GM12878 (cell line): ENCODE measurements around the gene IGFLR1. TPM values are rescaled to one million over a fixed set of nuclear protein-coding genes. Genes with fewer than 3 reads are reported as not detected.
A peak's percentile ranks its signal among the peaks of the same experiment; 100 is the strongest.

Experiments
- ATF3 ChIP-seq: IDR thresholded peaks from 2 replicates; pipeline ENCODE4 v1.6.1; 2011; ENCODE audit warnings: low read depth, mild to moderate bottlenecking, low read length, moderate library complexity, borderline replicate concordance; ENCODE audit errors: extremely low read depth
- CBX3 ChIP-seq: fragments of 200-600 bp; sonication (generic); IDR thresholded peaks from 2 replicates; pipeline ENCODE4 v1.6.1; 2016; ENCODE audit warnings: low read depth, borderline replicate concordance
- CTCF ChIP-seq, 3 experiments: IDR thresholded peaks in 2 of 3; conservative IDR thresholded peaks in 1 of 3; 2 replicates each; pipeline ENCODE4 v1.5.1; 2011; ENCODE audit warnings: low read depth in 3 of 3, low read length in 3 of 3, mild to moderate bottlenecking in 3 of 3, control low read depth in 2 of 3, moderate library complexity in 2 of 3, inconsistent platforms in 1 of 3, mixed read lengths in 1 of 3; ENCODE audit not compliant: control insufficient read depth in 2 of 3, insufficient read depth in 1 of 3; ENCODE audit errors: extremely low read depth in 1 of 3
- GATAD2B ChIP-seq: fragments of 450-650 bp; conservative IDR thresholded peaks from 2 replicates; pipeline ENCODE4 v1.6.1; 2017; ENCODE audit warnings: low read depth, mild to moderate bottlenecking, moderate library complexity
- IRF4 ChIP-seq: IDR thresholded peaks from 2 replicates; pipeline ENCODE4 v1.6.1; 2011; ENCODE audit warnings: low read depth, low read length
- JUND ChIP-seq: IDR thresholded peaks from 2 replicates; pipeline ENCODE4 v1.6.1; 2012; ENCODE audit warnings: low read depth, mild to moderate bottlenecking, low read length, improper control_type of control experiment, moderate library complexity
- MTA2 ChIP-seq: fragments of 450-650 bp; IDR thresholded peaks from 2 replicates; pipeline ENCODE4 v1.6.1; 2016; ENCODE audit warnings: low read depth, mild to moderate bottlenecking, moderate library complexity
- MXI1 ChIP-seq: fragments of 150-350 bp; IDR thresholded peaks from 2 replicates; pipeline ENCODE4 v1.6.1; 2011; ENCODE audit warnings: low read depth, mild to moderate bottlenecking, inconsistent platforms, low read length, improper control_type of control experiment
- NFYA ChIP-seq: IDR thresholded peaks from 2 replicates; pipeline ENCODE4 v1.6.1; 2011; ENCODE audit warnings: low read depth, mild to moderate bottlenecking, low read length, improper control_type of control experiment, borderline replicate concordance
- POU2F2 ChIP-seq: IDR thresholded peaks from 3 replicates; pipeline ENCODE4 v1.6.1; 2011; ENCODE audit warnings: low read depth, mild to moderate bottlenecking, low read length, borderline replicate concordance
- REST ChIP-seq: IDR thresholded peaks from 2 replicates; pipeline ENCODE4 v1.6.1; 2012; ENCODE audit warnings: mild to moderate bottlenecking, low read depth, low read length
- RFX5 ChIP-seq: IDR thresholded peaks from 2 replicates; pipeline ENCODE4 v1.6.1; 2011; ENCODE audit warnings: low read depth, low read length, improper control_type of control experiment
- SKIL ChIP-seq: fragments of 450-650 bp; IDR thresholded peaks from 2 replicates; pipeline ENCODE4 v1.6.1; 2017; ENCODE audit warnings: mild to moderate bottlenecking, low read depth, inconsistent platforms; ENCODE audit not compliant: poor library complexity, severe bottlenecking
- SP1 ChIP-seq: IDR thresholded peaks from one replicate; pipeline ENCODE4 v1.6.1; 2011; ENCODE audit warnings: low read depth, low read length
- USF1 ChIP-seq: IDR thresholded peaks from 2 replicates; pipeline ENCODE4 v1.6.1; 2011; ENCODE audit warnings: borderline replicate concordance, low read depth, mild to moderate bottlenecking, moderate library complexity, mixed read lengths, low read length; ENCODE audit not compliant: insufficient read depth; ENCODE audit errors: extremely low read length
- USF2 ChIP-seq: IDR thresholded peaks from 2 replicates; pipeline ENCODE4 v1.6.1; 2011; ENCODE audit warnings: low read depth, low read length, improper control_type of control experiment, borderline replicate concordance
- ZZZ3 ChIP-seq: IDR thresholded peaks from 2 replicates; pipeline ENCODE4 v1.6.1; 2011; ENCODE audit warnings: low read depth; ENCODE audit not compliant: control insufficient read depth, insufficient read length
- polyA plus RNA-seq, 11 experiments: library from polyadenylated mRNA; depleted of rRNA in 4 of 11; unstranded in 6 of 11; stranded (reverse) in 5 of 11; fragments of >200 nt; fragmentation: Nextera tagmentation in 4 of 11; fragmentation: Illumina TruSeq in 1 of 11; extraction: Ambion mirVana in 4 of 11; extraction: Trizol in 1 of 11; gene quantifications; 1 replicate in 1 of 11; 2 replicates in 10 of 11; pipeline versions ENCODE4 v1.2.1 to v1.2.3, GENCODE V29; 2011 to 2016; ENCODE audit warnings: inconsistent platforms in 2 of 11, missing spikeins in 2 of 11, low read depth in 1 of 11
- total RNA-seq, 4 experiments: library from RNA; depleted of rRNA in 3 of 4; stranded (reverse); fragments of >200 nt in 3 of 4; fragmentation: Illumina TruSeq in 1 of 4; extraction: Trizol in 1 of 4; gene quantifications; 2 replicates each; pipeline versions ENCODE4 v1.2.1 to v1.2.3, GENCODE V29; 2013 to 2021

The IGFLR1 gene
- total and polyA plus RNA-seq, 10 of the 15 experiments (the other 5 are each of a cell fraction or from before 2014, with no cell fraction given) = 2.5 to 39.9 (median 24.8) TPM

- no peak for TF ChIP-seq ZZZ3
- peak; percentile 37; the same call in 1 of the 2 replicates for TF ChIP-seq MTA2
- no peak for TF ChIP-seq CBX3
- TF ChIP-seq CTCF (IDR thresholded peaks at IDR 0.05 in 2 of 3, conservative IDR thresholded peaks at IDR 0.05 in 1 of 3; ENCODE audit: control insufficient read depth in 2 of 3, extremely low read depth in 1 of 3, insufficient read depth in 1 of 3, low read depth in 3 of 3, low read length in 3 of 3) = peak in 2 of 3 experiments; percentile 24 to 30; a peak in 4 of 6 replicates
- TF ChIP-seq MXI1 = peak; percentile 69
- no peak for TF ChIP-seq JUND
- TF ChIP-seq USF1 = no peak
- TF ChIP-seq ATF3 = no peak
- no peak for TF ChIP-seq USF2
- TF ChIP-seq GATAD2B = peak; percentile 44
- TF ChIP-seq RFX5 = peak; percentile 81
- peak; percentile 88 for TF ChIP-seq SP1
- peak; percentile 24; the same call in 1 of the 3 replicates for TF ChIP-seq POU2F2
- TF ChIP-seq NFYA = no peak
- TF ChIP-seq SKIL = no peak
- TF ChIP-seq REST = no peak
- no peak for TF ChIP-seq IRF4
These were observed 1.6 kb downstream of the IGFLR1 start (continued) for GRCh38 chr19:35740423-35741202.
